Measurements from ENCODE around the gene CMTM3. TPM values are rescaled to one million over a fixed set of nuclear protein-coding genes. Genes with fewer than 3 reads are reported as not detected.
"Not testable (repeated sequence)": the region's sequence is repeated elsewhere in the genome, so short reads cannot be mapped to it uniquely, and the experiment has no call there.

CMTM3 gene
- total RNA-seq, 1 experiment from 2014 or later = 4.3 TPM

GRCh38 chr16:66592814-66593213 lies 11.7 kb upstream of the CMTM3 start:
- Mint-ChIP-seq H3K4me1 (ENCODE audit: insufficient read depth, unreplicated experiment) (no peaks in the 10 kb centered on the region), H3K27me3 (ENCODE audit: insufficient read depth, unreplicated experiment) (no peaks in the 10 kb centered on the region), H3K9me3 (ENCODE audit: unreplicated experiment) (no peaks in the 10 kb centered on the region), H3K36me3 (ENCODE audit: insufficient read depth, unreplicated experiment) (no peaks in the 10 kb centered on the region), H3K4me3 (ENCODE audit: unreplicated experiment) (no peak overlapping the region), H3K27ac (ENCODE audit: low read depth, unreplicated experiment) (no peak overlapping the region)
- no peak for DNase-seq (ENCODE audit: unreplicated experiment)
- ChIA-PET CTCF (interaction anchor here (0.6 kb wide), 2 partner anchors 63 to 806 kb away, joined by 3 to 4 read pairs; no protein-coding TSS in a partner anchor), POLR2A (no interaction called here)
- intact Hi-C loops (cut with micrococcal nuclease) = no loop called here
- no peak for TF ChIP-seq CTCF (IDR thresholded peaks at IDR 0.05; ENCODE audit: unreplicated experiment)
- no TSS peak for BruUV-seq (replicated peaks)

DNA sequence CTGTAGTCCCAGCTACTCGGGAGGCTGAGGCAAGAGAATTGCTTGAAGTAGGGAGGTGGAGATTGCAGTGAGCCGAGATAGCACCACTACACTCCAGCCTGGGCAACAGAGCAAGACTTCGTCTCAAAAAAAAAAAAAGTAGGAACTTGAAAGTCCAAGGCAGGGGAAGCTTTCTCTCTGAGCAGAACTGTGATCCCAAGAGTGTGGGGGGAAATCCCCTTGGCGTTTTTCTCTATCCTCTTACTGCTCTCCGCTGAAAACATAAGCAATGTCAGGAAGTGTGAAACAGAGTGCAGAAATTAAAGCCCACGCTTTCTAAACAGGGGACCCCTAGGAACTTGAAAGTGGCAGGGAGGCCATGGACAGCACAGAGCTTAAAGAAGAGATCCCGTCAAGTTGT lies 9.8 kb upstream of the CMTM3 start:
- no TSS peak for BruUV-seq (replicated peaks)
- Mint-ChIP-seq H3K27ac (ENCODE audit: low read depth, unreplicated experiment) (no peak overlapping the region), H3K4me3 (ENCODE audit: unreplicated experiment) (no peak overlapping the region), H3K36me3 (ENCODE audit: insufficient read depth, unreplicated experiment) (no peaks in the 10 kb centered on the region), H3K4me1 (ENCODE audit: insufficient read depth, unreplicated experiment) (no peaks in the 10 kb centered on the region), H3K9me3 (ENCODE audit: unreplicated experiment) (no peaks in the 10 kb centered on the region), H3K27me3 (ENCODE audit: insufficient read depth, unreplicated experiment) (peaks cover 5% of the 10 kb centered on the region)
- POLR2A ChIA-PET = no interaction called here
- TF ChIP-seq CTCF (IDR thresholded peaks at IDR 0.05; ENCODE audit: unreplicated experiment) = no peak
- intact Hi-C loops (cut with micrococcal nuclease) = no loop called here
- DNase-seq (ENCODE audit: unreplicated experiment) = no peak
- CTCF ChIA-PET = interaction anchor here (1.3 to 2.1 kb wide), 2 partner anchors 13 to 14 kb away, joined by 4 to 8 read pairs; no protein-coding TSS in a partner anchor

DNA sequence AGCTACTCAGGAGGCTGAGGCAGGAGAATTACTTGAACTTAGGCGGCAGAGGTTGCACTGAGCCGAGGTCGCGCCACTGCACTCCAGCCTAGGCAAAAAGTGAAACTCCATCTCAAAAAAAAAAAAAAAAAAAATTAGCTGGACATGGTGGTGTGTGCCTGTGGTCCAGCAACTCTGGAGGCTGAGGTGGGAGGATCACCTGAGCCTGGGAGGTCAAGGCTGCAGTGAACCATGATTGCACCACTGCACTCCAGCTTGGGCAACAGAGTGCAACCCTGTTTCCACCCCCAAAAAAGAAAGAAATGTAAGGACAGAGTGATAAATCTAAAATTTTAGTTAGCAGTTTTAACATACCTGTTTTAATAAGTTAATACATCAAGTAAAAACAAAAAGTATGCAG lies 7.9 kb upstream of the CMTM3 start:
- H3K27ac Mint-ChIP-seq (ENCODE audit: low read depth, unreplicated experiment); POLR2A ChIA-PET; DNase-seq (ENCODE audit: unreplicated experiment); BruUV-seq (replicated peaks); H3K36me3 Mint-ChIP-seq (ENCODE audit: insufficient read depth, unreplicated experiment); H3K4me1 Mint-ChIP-seq (ENCODE audit: insufficient read depth, unreplicated experiment); intact Hi-C loops (cut with micrococcal nuclease); H3K4me3 Mint-ChIP-seq (ENCODE audit: unreplicated experiment); H3K9me3 Mint-ChIP-seq (ENCODE audit: unreplicated experiment): not testable (repeated sequence)
- CTCF ChIA-PET = interaction anchor here (0.6 to 1.4 kb wide), 5 partner anchors 11 to 157 kb away, joined by 3 to 6 read pairs (median 4); no protein-coding TSS in a partner anchor
- peaks cover 11% of the 10 kb centered on the region for H3K27me3 Mint-ChIP-seq (ENCODE audit: insufficient read depth, unreplicated experiment)

DNA sequence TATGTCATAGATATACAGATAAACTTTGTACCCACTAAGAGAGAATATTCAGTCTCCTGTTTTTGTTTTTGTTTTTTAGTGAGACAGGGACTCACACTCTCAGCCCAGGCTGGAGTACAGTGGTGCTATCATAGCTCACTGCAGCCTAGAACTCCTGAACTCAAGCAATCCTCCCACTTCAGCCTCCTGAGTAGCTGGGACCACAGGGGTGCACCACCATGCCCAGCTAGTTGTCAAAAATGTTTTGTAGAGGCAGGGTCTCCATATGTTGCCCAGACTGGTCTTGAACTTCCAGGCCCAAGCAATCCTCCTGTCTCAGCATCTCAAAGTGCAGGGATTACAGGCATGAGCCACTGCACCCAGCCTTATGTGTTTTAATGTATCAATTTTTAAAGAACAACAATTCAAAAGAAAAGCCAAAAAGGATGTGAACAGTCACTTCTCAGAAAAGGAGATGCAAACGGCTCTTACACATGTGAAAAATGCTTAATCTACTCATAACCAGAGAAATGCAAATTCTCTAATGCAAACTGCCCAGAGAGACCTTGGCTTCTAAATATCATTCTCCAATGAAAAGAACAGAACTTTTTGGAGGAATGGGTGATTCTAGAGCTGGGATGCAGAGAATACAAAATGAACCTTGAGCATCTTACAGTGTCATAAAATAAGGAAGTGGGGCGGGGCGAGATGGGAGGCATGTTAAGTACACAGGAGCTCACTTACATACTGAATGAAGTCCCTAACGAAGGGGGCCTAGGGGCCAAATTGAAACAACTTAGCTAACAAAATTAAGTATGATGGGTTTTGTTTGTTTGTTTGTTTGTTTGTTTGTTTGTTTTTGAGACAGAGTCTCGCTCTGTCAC lies 7.3 kb upstream of the CMTM3 start:
- POLR2A ChIA-PET = no interaction called here
- intact Hi-C loops (cut with micrococcal nuclease) = no loop called here
- no peak for TF ChIP-seq CTCF (IDR thresholded peaks at IDR 0.05; ENCODE audit: unreplicated experiment)
- Mint-ChIP-seq H3K4me3 (ENCODE audit: unreplicated experiment) (no peak overlapping the region), H3K9me3 (ENCODE audit: unreplicated experiment) (no peaks in the 10 kb centered on the region), H3K27ac (ENCODE audit: low read depth, unreplicated experiment) (no peak overlapping the region), H3K36me3 (ENCODE audit: insufficient read depth, unreplicated experiment) (no peaks in the 10 kb centered on the region), H3K4me1 (ENCODE audit: insufficient read depth, unreplicated experiment) (no peaks in the 10 kb centered on the region), H3K27me3 (ENCODE audit: insufficient read depth, unreplicated experiment) (peaks cover 11% of the 10 kb centered on the region)
- CTCF ChIA-PET = interaction anchor here (0.6 to 1.5 kb wide), 7 partner anchors 11 to 233 kb away, joined by 3 to 7 read pairs (median 3); partner anchors contain the start of gene NAE1
- no TSS peak for BruUV-seq (replicated peaks)
- no peak for DNase-seq (ENCODE audit: unreplicated experiment)
